ENCODE measurements around the gene PODN. TPM values are rescaled to one million over a fixed set of nuclear protein-coding genes. Genes with fewer than 3 reads are reported as not detected.
A peak's percentile ranks its signal among the peaks of the same experiment; 100 is the strongest.

Gene PODN
- total RNA-seq, 6 experiments from 2014 or later: 2.8 to 9.8 (median 5.1) TPM

GRCh38 chr1:53128401-53128800 lies 66.4 kb downstream of the PODN start:
- Histone ChIP-seq H3K9me3 (no peaks in the 10 kb centered on the region), H3K4me1 (no peaks in the 10 kb centered on the region)
- TF ChIP-seq CTCF (IDR thresholded peaks at IDR 0.05) (no peak), POLR2A (IDR thresholded peaks at IDR 0.05) (no peak)

GRCh38 chr1:53129891-53130597 lies 68.0 kb downstream of the PODN start:
- no peaks in the 10 kb centered on the region for H3K36me3 ChIP-seq
- no peak for ATAC-seq
- intact Hi-C loops (cut with DNase I): no loop called here
- DNase-seq: peak in 2 of 3 donors; percentile 11 to 32
- H3K27ac ChIP-seq: no peak overlapping the region
- TF ChIP-seq POLR2A (IDR thresholded peaks at IDR 0.05) (no peak), CTCF (IDR thresholded peaks at IDR 0.05) (no peak)
- H3K9me3 ChIP-seq: no peaks in the 10 kb centered on the region
- H3K27me3 ChIP-seq: no peaks in the 10 kb centered on the region
- H3K4me3 ChIP-seq: no peak overlapping the region
- 76% methylated on average over 5 of the region's 12 CpGs for WGBS (ENCODE audit: insufficient coverage, low coverage, low lambda C conversion rate, missing lambda C conversion rate)
- no peaks in the 10 kb centered on the region for H3K4me1 ChIP-seq

More at GRCh38 chr1:53128401-53128800, 66.4 kb downstream of the PODN start:
- ATAC-seq (no peak), DNase-seq (peak in 1 of 3 donors; percentile 12)
- intact Hi-C loops (cut with DNase I): no loop called here
- no peak overlapping the region for H3K27ac ChIP-seq
- no peaks in the 10 kb centered on the region for H3K27me3 ChIP-seq
- no CpG with 5 or more reads among the region's 4 CpGs for WGBS (ENCODE audit: insufficient coverage, low coverage, low lambda C conversion rate, missing lambda C conversion rate)
- H3K36me3 ChIP-seq: no peaks in the 10 kb centered on the region
- no peak overlapping the region for H3K4me3 ChIP-seq

GRCh38 chr1:53130598-53130877 lies 68.5 kb downstream of the PODN start:
- WGBS (ENCODE audit: insufficient coverage, low coverage, low lambda C conversion rate, missing lambda C conversion rate): no CpG with 5 or more reads among the region's 1 CpG

GRCh38 chr1:53130878-53131589 lies 69.0 kb downstream of the PODN start:
- no peaks in the 10 kb centered on the region for H3K4me1 ChIP-seq
- peak overlapping the region in 1 of 3 donors; percentile 2 for H3K27ac ChIP-seq
- 75% methylated on average over 8 of the region's 9 CpGs for WGBS (ENCODE audit: insufficient coverage, low coverage, low lambda C conversion rate, missing lambda C conversion rate)
- H3K36me3 ChIP-seq: no peaks in the 10 kb centered on the region
- ATAC-seq: peak in 2 of 4 donors; percentile 16 to 19
- intact Hi-C loops (cut with DNase I): no loop called here
- H3K27me3 ChIP-seq: no peaks in the 10 kb centered on the region
- no peak overlapping the region for H3K4me3 ChIP-seq
- DNase-seq: peak in 2 of 3 donors; percentile 2 to 11
- H3K9me3 ChIP-seq: no peaks in the 10 kb centered on the region
- TF ChIP-seq POLR2A (IDR thresholded peaks at IDR 0.05) (no peak), CTCF (IDR thresholded peaks at IDR 0.05) (no peak)

More at GRCh38 chr1:53130598-53130877, 68.5 kb downstream of the PODN start:
- H3K4me1 ChIP-seq: no peaks in the 10 kb centered on the region
- intact Hi-C loops (cut with DNase I): no loop called here
- H3K9me3 ChIP-seq: no peaks in the 10 kb centered on the region
- no peak overlapping the region for H3K4me3 ChIP-seq
- no peaks in the 10 kb centered on the region for H3K27me3 ChIP-seq
- ATAC-seq: peak in 1 of 4 donors; percentile 25
- H3K36me3 ChIP-seq: no peaks in the 10 kb centered on the region
- TF ChIP-seq CTCF (IDR thresholded peaks at IDR 0.05): no peak
- no peak for TF ChIP-seq POLR2A (IDR thresholded peaks at IDR 0.05)
- H3K27ac ChIP-seq: no peak overlapping the region
- DNase-seq: peak; percentile 3 to 26 (median 16)
